ENCODE results near the gene BORA. TPM values are rescaled to one million over a fixed set of nuclear protein-coding genes. Genes with fewer than 3 reads are reported as not detected.

Gene BORA
- 1 to 10 TPM in 3 of 4 donors, under 1 TPM in 1; 0.78 to 3.3 (median 1.9) TPM for total RNA-seq

DNA sequence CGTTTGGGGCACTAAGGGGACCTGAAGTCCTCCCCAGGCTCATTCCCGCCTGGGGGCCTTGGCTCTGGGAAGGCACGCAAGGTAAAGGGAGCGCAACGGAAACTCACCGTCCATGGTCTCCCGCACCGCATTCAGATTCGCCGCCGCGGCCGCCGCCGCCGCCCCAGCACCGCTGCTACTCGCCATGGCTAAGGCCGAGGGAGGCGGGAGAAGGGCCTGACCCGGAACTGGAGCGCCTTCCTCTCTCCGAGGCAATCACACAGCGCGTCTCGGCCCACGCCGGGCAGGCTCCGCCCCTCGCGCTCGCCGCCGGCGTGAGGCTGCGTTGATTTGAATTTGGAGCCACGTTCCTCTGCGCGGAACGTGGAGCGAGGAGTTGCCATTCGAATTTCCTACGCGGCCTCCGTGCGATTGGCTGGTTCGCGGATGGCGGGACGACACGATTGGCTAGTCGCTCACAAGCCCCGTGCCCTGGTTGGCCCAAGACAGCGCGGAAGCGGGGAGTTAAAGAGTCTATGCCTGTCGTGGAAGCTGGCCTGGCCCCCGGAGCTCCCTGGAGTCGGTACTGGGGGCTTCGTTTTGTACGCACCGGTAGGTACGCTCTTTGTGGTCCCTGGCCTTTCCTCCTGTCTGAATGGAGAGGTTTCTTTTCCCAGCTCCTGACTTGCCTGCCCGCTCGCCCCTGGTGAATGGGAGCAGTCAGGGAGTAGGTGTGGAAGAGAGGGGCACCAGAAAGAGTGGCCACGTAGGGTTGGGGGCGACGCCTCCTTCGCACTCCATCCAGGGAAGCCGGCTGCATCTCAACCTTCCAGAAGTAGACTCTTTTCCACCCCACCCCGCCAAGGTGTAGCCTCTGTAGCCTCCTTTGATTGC lies at the start of gene BORA, which contains the start of gene MZT1:
TSS of gene BORA (plus strand) at position 507 of the 873 bp plus-strand sequence. CDS start 1,018 bp downstream, outside the sequence.
TSS of gene MZT1 (minus strand) at position 213 of the 873 bp plus-strand sequence. CDS start at position 186, 27 bp downstream.
- peak; percentile 81 to 90 for DNase-seq (ENCODE audit: low spot score in 2 of 2)
- Histone ChIP-seq H3K4me3 (peak within 1 kb of the TSS; percentile 62 to 88 (median 82)), H3K27me3 (no peaks in the 10 kb centered on the region), H3K9me3 (no peaks in the 10 kb centered on the region), H3K27ac (peak within 1 kb of the TSS in 3 of 4 donors; percentile 45 to 77 (median 70)), H3K36me3 (peaks cover 0 to 6% (median 0%) of the 10 kb centered on the region in 3 donors), H3K4me1 (peaks cover 0 to 28% (median 8%) of the 10 kb centered on the region in 4 donors)
- 0 to 1% methylated on average over 34 to 44 of the region's 71 CpGs for WGBS, 2 donors
- TF ChIP-seq POLR2A (IDR thresholded peaks at IDR 0.05) = peak in 1 of 2 donors; percentile 50
- TF ChIP-seq, protein P1, sequence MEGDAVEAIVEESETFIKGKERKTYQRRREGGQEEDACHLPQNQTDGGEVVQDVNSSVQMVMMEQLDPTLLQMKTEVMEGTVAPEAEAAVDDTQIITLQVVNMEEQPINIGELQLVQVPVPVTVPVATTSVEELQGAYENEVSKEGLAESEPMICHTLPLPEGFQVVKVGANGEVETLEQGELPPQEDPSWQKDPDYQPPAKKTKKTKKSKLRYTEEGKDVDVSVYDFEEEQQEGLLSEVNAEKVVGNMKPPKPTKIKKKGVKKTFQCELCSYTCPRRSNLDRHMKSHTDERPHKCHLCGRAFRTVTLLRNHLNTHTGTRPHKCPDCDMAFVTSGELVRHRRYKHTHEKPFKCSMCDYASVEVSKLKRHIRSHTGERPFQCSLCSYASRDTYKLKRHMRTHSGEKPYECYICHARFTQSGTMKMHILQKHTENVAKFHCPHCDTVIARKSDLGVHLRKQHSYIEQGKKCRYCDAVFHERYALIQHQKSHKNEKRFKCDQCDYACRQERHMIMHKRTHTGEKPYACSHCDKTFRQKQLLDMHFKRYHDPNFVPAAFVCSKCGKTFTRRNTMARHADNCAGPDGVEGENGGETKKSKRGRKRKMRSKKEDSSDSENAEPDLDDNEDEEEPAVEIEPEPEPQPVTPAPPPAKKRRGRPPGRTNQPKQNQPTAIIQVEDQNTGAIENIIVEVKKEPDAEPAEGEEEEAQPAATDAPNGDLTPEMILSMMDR (IDR thresholded peaks at IDR 0.05) = no peak
- TF ChIP-seq EP300 (IDR thresholded peaks at IDR 0.05) = peak in 1 of 2 donors; percentile 86

DNA sequence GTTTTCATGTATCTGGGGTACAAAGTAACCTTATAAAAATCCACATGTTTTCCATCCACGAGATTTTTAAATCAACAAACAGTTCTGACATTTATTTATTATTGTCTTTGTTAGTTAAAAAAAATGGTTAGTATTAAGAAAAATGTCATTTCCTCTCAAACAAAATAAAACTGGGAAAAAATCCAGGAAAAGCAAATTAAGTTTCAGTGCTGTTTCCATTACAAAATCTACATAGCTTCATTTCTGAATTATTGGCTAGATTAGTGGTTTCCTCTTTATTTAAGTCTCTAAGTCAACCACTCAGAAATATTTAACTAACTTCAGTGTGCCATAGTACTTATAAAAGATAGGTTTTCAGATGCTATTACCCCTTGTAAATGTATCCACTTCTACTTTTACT lies 49.4 kb upstream of the BORA start:
- Histone ChIP-seq H3K27me3 (no peaks in the 10 kb centered on the region), H3K36me3 (no peaks in the 10 kb centered on the region), H3K4me3 (no peak overlapping the region), H3K9me3 (no peaks in the 10 kb centered on the region), H3K27ac (no peak overlapping the region), H3K4me1 (no peaks in the 10 kb centered on the region)
- DNase-seq (ENCODE audit: low spot score in 2 of 2) = no peak
- TF ChIP-seq POLR2A (IDR thresholded peaks at IDR 0.05) (no peak), EP300 (IDR thresholded peaks at IDR 0.05) (no peak)
- TF ChIP-seq, protein P1 (IDR thresholded peaks at IDR 0.05) = no peak
- 6 to 24% methylated on average over 1 of the region's 1 CpG for WGBS, 2 donors

DNA sequence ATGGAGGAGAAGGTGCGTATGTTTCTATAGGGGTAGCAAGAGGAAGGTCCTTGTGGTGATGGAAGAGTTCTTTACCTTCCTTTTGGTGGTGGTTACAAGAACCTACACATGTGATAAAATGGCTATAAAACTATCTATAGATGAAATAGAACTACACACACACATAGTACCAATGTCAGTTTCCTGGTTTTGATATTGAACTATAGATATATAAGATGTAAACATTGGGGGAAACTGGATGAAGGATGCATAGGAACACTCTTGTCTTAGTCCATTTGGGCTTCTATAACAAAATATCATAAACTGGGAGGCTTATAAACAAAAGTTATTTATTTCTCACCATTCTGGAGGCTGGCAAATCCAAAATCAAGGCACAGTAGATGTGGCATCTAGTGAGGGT lies 47.4 kb upstream of the BORA start:
- Histone ChIP-seq H3K27ac (no peak overlapping the region), H3K9me3 (no peaks in the 10 kb centered on the region), H3K4me3 (no peak overlapping the region), H3K27me3 (no peaks in the 10 kb centered on the region), H3K36me3 (no peaks in the 10 kb centered on the region), H3K4me1 (no peaks in the 10 kb centered on the region)
- TF ChIP-seq EP300 (IDR thresholded peaks at IDR 0.05) (no peak), POLR2A (IDR thresholded peaks at IDR 0.05) (no peak)
- TF ChIP-seq, protein P1 (IDR thresholded peaks at IDR 0.05) = no peak
- 96 to 97% methylated on average over 1 of the region's 1 CpG for WGBS, 2 donors
- DNase-seq (ENCODE audit: low spot score in 2 of 2) = no peak

DNA sequence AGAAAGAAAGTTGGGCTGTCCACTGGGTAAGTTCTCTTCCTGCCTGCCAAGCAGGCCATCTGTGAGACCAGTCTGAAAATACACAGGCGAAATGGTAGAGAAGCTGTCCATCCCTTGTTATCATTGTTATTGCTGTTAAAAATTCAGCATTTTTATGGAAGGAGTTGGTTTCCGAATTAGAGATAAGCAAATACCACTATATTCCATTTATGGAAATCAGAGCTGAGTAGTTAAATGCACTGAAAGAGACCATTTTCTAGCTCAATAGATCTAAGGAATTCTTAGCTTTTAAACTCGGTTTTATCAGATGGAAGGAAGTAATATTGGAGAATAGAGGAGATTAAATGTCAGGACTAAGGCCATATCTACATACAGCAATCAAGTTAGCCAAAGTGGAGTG lies 41.0 kb upstream of the BORA start:
- TF ChIP-seq EP300 (IDR thresholded peaks at IDR 0.05) = no peak
- TF ChIP-seq POLR2A (IDR thresholded peaks at IDR 0.05) = no peak
- TF ChIP-seq, protein P1 (IDR thresholded peaks at IDR 0.05) = no peak
- Histone ChIP-seq H3K4me3 (no peak overlapping the region), H3K27ac (no peak overlapping the region), H3K36me3 (no peaks in the 10 kb centered on the region), H3K4me1 (no peaks in the 10 kb centered on the region), H3K27me3 (no peaks in the 10 kb centered on the region), H3K9me3 (no peaks in the 10 kb centered on the region)
- DNase-seq (ENCODE audit: low spot score in 2 of 2) = no peak
- 83% methylated on average over 3 of the region's 3 CpGs for WGBS, 2 donors

DNA sequence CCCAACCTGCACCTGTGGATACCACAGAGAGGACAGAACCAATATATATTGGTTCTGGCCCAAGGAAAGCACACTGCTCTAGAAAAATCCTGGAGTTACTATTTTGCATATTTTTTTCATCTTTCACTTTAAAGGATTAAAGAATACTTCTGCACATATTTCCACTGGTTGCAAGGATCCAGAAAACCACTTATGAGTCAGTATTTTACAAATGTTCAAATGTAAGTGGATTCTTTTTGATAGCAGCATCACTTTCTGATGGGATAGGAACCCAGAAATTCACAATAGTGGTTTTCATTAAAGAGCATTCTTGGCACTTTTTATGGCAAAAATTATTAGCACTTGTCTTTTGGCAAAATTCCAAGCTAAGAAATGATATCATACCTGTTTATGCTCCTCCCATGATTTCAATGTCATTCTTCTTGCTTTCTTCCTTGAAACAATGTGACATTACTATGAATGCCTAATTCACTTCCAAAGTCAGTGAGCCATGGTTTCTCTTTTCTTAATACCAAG lies 38.5 kb upstream of the BORA start:
- peaks cover 0 to 11% (median 0%) of the 10 kb centered on the region in 4 donors for H3K9me3 ChIP-seq
- DNase-seq (ENCODE audit: low spot score in 2 of 2) = no peak
- no peak overlapping the region for H3K27ac ChIP-seq
- H3K4me1 ChIP-seq = no peaks in the 10 kb centered on the region
- TF ChIP-seq POLR2A (IDR thresholded peaks at IDR 0.05) (no peak), EP300 (IDR thresholded peaks at IDR 0.05) (no peak)
- TF ChIP-seq, protein P1 (IDR thresholded peaks at IDR 0.05) = no peak
- no peaks in the 10 kb centered on the region for H3K27me3 ChIP-seq
- no peaks in the 10 kb centered on the region for H3K36me3 ChIP-seq
- no peak overlapping the region for H3K4me3 ChIP-seq

Data from tibial nerve (tissue), 4 donors.